HG03378 (cell line): ENCODE results near the gene ZDHHC13.

Experiments used
- ATAC-seq: cut with Tn5 transposase; IDR thresholded peaks from one replicate; pipeline ENCODE4 v1.9.1; 2021; ENCODE audit warnings: mild to moderate bottlenecking, moderate library complexity; ENCODE audit not compliant: unreplicated experiment

The ZDHHC13 gene, protein sequence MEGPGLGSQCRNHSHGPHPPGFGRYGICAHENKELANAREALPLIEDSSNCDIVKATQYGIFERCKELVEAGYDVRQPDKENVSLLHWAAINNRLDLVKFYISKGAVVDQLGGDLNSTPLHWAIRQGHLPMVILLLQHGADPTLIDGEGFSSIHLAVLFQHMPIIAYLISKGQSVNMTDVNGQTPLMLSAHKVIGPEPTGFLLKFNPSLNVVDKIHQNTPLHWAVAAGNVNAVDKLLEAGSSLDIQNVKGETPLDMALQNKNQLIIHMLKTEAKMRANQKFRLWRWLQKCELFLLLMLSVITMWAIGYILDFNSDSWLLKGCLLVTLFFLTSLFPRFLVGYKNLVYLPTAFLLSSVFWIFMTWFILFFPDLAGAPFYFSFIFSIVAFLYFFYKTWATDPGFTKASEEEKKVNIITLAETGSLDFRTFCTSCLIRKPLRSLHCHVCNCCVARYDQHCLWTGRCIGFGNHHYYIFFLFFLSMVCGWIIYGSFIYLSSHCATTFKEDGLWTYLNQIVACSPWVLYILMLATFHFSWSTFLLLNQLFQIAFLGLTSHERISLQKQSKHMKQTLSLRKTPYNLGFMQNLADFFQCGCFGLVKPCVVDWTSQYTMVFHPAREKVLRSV

DNA sequence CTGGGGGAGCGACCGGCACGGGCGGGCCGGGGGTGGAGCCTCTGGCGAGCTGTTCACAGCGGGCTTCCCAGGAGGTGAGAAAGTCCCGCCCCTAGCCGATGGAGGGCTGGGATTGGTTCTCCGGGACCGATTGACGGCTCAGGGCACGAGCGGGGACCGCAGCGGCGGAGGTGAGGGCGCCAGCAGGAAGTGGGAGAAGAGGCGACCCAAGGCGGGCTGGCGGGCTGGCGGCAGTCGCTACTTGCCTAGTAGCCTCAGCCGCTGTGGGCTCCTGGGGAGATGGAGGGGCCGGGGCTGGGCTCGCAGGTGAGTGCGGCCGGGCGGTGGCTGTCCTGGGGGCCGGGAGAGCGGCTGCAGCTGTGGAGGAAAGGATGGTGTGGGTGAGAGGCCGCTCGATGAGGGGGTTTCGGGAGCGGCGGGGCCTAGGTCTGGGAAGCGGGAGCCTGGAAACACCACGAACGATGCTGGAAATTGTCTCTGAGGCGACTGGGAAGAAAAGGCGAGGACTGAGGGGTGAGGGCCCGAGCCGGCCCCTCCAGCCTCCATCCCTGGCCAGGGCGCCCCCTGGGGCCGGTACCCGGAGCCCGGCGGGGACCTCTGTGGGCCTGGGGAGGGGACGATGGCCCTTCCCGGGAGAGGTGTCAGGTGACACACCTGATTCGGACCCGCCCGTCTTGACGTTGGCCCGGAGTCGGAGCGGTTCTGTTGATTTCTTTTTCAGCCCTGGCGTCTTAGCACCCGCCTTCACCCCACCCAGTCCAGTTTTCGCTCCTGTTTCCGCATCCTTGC lies at the start of gene ZDHHC13:
ZDHHC13 (plus strand) TSS at position 198 of the 789 bp plus-strand sequence; CDS start at position 280, 82 bp downstream.
- ATAC-seq, result peak; percentile 97

DNA sequence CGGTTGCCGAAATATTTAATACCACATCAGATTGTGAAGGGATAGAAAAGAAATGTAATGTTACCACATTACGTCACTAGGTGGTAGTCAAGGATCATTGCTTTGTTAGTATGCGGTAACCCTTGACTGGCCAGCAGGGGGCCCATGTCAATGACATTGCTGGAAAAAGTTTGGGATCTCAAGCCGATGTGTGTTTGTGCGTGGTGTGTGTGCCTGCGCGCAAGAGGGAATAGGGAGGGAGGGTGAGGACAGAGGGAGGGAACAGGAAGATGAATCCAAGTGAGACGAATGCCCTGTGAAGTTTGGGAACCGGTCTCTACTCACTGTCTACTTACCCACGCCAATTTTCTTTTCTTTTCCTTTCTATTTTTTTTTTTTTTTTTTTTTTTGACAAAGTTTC lies 45.7 kb upstream of the ZDHHC13 start:
- ATAC-seq, result peak; percentile 99

DNA sequence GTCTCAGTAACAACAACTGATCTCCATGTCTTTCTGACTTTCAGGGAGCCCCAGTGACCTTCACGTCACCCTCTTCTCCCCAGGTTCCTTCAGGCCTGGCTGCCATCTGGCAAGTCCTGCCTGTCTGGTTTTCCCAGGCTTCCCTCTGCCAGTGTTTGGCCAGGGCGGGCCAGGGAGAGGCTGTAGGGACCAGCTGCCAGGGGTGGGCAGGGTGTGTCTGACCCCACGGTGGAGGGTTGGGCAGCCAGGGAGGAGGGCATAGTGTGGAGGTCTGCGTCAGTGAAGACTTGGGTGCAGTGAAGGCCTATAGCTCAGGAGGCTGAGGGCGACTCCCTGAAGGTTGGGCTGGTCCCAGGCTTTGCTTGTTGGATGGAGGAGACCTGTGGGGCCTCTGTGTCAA lies 44.5 kb upstream of the ZDHHC13 start:
- no peak for ATAC-seq

DNA sequence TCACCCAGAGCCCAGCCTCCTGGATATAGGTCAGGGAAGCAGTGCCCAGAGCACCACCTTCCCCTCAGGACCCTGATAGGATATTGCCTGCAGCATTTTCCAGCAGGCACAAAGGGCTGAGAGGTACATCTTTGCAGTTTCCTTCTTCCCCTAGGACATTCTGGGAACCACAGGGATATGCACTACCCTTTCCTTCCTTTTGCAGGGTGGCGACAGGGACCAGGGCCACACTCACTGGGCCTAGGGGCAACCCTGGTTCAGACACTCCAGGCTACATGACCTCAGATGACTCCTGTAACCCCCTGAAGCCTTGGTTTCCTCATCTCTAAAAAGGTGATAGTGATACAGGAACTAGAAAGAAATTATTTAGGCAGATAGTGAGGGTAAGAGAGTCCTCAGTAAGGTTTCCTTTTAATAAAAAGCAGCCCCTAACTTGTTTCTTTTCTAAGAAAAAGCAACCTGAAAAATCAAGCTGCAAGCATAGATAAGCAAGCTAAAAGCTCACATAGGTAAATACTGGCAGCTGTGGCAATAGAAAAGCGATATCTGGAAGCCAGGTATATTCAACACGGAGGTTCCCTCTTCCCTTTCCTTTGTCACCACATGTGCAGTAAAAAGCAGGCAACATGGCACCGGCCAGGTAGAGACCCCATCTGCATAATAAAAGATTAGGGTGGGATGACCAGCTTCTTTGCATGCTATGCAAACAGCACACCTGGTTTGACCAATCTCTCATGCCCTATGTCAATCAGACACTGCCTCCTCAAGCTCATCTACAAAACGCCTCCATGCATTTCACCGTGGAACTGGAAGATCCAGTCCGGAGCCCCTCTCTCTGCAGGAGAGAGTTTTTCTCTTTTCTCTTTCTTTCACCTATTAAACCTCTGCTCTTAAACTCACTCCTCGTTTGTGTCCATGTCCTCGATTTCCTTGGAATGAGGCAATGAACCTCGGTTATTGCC lies 43.2 kb upstream of the ZDHHC13 start:
- no peak for ATAC-seq

DNA sequence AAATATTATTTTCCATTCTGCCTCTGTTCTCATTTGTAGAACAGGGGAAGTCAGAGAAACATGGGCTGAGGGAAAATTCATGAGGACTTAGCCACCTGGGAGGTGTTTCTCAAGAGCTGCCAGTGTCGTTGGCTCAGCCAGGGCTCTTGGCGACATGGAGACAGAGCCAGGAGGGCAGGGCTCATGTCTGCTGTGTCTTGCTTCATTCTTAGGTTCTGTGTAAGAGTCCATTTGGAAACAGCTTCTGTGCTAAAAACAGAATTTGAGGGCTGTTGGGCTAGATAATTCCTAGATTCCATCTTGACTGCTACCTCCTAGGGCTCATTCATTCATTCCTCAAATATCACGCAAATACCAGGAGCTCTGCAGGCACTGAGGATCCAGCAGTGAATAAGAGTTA lies 41.3 kb upstream of the ZDHHC13 start:
- no peak for ATAC-seq

GRCh38 chr11:19076744-19077589 lies 40.0 kb upstream of the ZDHHC13 start:
- ATAC-seq, result peak; percentile 75

DNA sequence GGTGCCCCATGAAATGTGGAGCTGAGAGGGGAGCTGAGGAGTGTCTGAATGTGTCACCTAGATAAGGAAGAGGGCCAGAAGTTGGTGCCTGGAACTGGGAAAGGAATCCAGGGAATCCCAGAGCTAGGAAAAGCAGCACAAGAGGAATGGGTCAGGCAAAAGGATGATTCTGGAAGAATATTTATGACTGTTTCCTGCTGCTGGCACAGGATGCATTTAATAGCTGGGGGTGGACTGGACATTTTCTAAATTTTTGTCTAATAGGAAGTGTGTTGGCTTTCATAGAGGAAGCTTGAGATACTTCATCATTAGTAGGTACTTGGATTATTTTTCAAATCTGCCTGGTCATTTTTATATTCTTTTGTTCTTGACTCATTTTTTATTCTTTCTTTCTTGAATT lies 39.0 kb upstream of the ZDHHC13 start:
- ATAC-seq, result no peak

DNA sequence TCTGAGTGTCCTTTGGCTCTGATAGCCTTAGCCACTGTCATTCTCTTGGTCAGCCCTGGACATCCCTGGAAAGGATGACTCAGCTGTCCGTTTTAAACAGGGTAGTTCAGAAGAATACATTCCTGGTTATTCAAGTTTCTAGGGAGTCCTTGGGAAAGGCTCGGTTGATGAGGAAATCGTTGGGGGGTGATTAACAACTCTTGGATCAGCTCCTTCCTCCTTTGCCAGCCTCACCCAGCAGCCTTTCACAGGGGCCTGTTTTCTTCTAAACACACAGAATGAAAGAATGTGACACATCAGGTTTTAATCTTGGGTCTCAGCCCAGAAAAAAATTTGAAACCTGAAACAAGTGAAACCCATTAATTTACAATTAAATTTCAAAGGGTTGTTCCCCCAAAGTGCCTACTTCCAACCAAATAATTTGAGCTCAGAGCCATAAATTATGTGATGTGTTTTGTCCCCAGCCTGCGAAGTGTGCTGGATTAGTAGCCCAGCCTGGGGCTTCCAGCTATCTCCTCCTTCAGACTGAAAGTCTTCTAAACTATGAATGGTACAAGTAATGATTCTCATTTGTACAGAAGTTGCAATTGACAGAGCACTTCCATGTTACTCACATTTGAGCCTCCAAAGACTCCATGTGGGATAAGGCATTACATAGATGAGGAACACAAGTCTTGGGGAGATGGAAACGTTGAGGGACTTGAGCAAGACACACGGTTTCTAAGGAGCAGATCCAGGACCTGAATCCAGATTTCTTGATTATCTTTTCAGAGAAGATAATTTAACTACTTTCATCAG lies 37.1 kb upstream of the ZDHHC13 start:
- ATAC-seq, result no peak

DNA sequence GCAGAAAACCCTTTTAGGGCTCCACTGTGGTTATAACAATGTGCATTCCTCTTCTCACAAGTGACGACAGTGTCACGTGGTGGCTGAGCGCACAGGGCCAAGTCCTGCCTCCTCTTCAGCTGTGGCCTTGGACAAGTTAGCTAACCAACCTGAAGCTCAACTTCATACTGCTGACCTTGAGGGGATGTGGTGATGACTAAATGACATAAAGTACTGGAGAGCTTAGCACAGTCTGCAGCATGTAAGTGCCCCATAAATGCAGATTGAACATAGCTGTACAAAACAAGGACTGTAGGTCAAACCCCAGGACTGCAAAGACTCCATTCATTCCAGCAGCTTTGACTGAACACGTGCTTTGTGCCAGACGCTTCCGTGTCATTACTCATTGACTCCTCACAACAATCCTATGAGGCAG lies 36.4 kb upstream of the ZDHHC13 start:
- ATAC-seq, result no peak

DNA sequence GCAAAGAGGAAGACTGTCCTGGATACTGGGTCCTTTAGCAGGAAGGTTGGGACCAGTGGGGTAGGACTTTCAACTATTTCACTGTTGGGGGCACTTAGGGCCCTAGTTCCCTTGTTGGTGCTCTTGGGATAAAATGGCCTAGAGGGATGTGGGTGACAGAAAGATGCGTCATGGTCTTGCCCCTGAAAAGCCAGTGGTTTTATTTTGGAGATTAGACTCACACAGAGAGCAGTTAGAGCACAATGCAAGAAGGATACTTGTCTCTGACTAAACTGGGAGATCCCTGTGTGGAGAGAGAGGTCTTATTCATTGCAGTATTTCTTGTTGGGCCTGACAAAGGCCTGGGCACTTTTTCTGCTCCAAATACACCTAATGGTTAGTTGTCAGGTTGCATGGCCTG lies 33.8 kb upstream of the ZDHHC13 start:
- ATAC-seq, result no peak

DNA sequence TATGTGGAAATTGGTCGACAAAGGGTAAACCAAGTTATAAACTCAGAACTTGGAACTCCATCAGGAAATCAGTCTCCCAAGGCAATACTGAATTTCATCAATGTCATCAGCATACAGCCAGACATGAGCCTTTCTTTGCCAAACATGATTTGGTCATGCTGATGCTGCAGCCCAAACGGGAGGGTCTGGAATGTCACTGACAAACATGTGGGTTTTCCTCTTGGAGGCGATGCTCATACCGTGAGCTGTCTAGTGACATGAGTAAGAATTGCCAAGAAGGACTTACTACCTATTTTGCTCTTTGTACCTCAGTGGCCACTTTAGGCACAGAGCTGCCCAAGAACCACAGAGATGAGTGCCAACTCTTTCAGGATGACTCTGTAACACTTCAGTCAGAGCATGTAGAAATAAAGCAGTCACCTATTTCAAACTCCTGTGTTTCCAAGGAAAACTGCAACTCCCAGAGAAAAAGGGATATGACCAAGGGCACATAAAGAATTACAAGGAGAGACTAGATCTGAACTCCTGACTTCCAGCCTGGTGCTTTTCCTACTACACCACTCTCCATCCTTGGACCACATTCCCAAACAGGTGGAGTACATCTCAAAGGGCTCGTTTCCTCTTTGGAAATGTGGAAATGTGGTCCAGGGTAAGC lies 32.2 kb upstream of the ZDHHC13 start:
- no peak for ATAC-seq

GRCh38 chr11:19087658-19088057 lies 29.3 kb upstream of the ZDHHC13 start:
- ATAC-seq, result no peak

- ATAC-seq, result no peak
These were observed 28.2 kb upstream of the ZDHHC13 start for GRCh38 chr11:19088791-19089190.

- ATAC-seq, result no peak
These were observed 27.5 kb upstream of the ZDHHC13 start for GRCh38 chr11:19089421-19089820.

- no peak for ATAC-seq
These were observed 25.6 kb upstream of the ZDHHC13 start for GRCh38 chr11:19091366-19091765.

DNA sequence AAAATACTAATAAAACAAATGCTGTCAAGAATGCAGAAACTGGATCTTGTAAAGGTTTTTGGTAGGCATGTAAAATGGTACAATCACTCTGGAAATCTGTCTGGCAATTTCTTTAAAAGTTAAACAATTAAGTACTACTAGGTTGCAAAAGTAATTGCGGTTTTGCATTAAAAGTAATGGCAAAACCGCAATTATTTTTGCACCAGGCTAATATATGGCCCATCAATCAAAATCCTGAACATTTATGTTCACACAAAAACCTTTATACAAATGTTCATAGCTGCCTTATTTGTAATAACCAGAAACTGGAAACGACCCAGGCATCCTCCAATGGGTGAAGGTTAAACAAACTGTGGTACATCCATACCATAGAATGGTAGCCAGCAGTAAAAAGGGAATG lies 24.6 kb upstream of the ZDHHC13 start:
- ATAC-seq, result no peak

- no peak for ATAC-seq
These were observed 24.1 kb upstream of the ZDHHC13 start for GRCh38 chr11:19092850-19093249.

- ATAC-seq, result no peak
These were observed 23.0 kb upstream of the ZDHHC13 start for GRCh38 chr11:19093976-19094375.
